Measurements from ENCODE around the gene GALNT13.

The GALNT13 gene

GRCh38 chr2:154374416-154374815 lies 502.7 kb downstream of the GALNT13 start:
- DNase-seq (ENCODE audit: low read depth), result no peak
- H3K4me3 ChIP-seq (ENCODE audit: low read depth, low read length), result no peak overlapping the region
- TF ChIP-seq, protein P1, sequence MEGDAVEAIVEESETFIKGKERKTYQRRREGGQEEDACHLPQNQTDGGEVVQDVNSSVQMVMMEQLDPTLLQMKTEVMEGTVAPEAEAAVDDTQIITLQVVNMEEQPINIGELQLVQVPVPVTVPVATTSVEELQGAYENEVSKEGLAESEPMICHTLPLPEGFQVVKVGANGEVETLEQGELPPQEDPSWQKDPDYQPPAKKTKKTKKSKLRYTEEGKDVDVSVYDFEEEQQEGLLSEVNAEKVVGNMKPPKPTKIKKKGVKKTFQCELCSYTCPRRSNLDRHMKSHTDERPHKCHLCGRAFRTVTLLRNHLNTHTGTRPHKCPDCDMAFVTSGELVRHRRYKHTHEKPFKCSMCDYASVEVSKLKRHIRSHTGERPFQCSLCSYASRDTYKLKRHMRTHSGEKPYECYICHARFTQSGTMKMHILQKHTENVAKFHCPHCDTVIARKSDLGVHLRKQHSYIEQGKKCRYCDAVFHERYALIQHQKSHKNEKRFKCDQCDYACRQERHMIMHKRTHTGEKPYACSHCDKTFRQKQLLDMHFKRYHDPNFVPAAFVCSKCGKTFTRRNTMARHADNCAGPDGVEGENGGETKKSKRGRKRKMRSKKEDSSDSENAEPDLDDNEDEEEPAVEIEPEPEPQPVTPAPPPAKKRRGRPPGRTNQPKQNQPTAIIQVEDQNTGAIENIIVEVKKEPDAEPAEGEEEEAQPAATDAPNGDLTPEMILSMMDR (IDR thresholded peaks at IDR 0.05; ENCODE audit: insufficient read depth, low read depth, low read length, missing control alignments), result no peak

- TF ChIP-seq, protein P1 (IDR thresholded peaks at IDR 0.05; ENCODE audit: insufficient read depth, low read depth, low read length, missing control alignments), result peak; percentile 1
- H3K4me3 ChIP-seq (ENCODE audit: low read depth, low read length), result no peak overlapping the region
- DNase-seq (ENCODE audit: low read depth), result peak; percentile 7
These were observed 503.8 kb downstream of the GALNT13 start for GRCh38 chr2:154375579-154375931.

- H3K4me3 ChIP-seq (ENCODE audit: low read depth, low read length), result no peak overlapping the region
- TF ChIP-seq, protein P1 (IDR thresholded peaks at IDR 0.05; ENCODE audit: insufficient read depth, low read depth, low read length, missing control alignments), result no peak
- DNase-seq (ENCODE audit: low read depth), result no peak
These were observed 510.4 kb downstream of the GALNT13 start for GRCh38 chr2:154381931-154382794.

- DNase-seq (ENCODE audit: low read depth), result peak; percentile 6
- no peak overlapping the region for H3K4me3 ChIP-seq (ENCODE audit: low read depth, low read length)
- TF ChIP-seq, protein P1 (IDR thresholded peaks at IDR 0.05; ENCODE audit: insufficient read depth, low read depth, low read length, missing control alignments), result no peak
These were observed 514.5 kb downstream of the GALNT13 start for GRCh38 chr2:154386186-154386585.

DNA sequence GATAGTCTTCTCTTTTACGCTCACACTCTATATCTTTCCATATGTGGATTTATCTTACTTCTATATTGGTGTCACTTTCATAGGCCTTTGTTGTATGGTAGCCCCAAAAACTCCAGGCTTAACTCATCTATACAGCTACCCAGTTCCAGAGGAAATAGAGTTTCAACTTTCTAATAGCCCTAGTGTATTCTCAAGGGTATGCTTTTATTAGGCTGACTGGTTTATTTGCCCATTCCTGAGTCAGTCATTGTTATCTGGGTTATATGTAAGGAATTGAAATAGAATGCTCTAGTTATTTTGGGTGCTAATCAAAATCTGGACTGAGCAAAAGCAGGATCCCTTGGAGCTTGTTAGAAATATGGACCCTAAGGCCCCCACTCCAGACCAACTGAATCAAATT lies 519.3 kb downstream of the GALNT13 start:
- no peak for DNase-seq (ENCODE audit: low read depth)
- no peak overlapping the region for H3K4me3 ChIP-seq (ENCODE audit: low read depth, low read length)
- TF ChIP-seq, protein P1 (IDR thresholded peaks at IDR 0.05; ENCODE audit: insufficient read depth, low read depth, low read length, missing control alignments), result no peak

DNA sequence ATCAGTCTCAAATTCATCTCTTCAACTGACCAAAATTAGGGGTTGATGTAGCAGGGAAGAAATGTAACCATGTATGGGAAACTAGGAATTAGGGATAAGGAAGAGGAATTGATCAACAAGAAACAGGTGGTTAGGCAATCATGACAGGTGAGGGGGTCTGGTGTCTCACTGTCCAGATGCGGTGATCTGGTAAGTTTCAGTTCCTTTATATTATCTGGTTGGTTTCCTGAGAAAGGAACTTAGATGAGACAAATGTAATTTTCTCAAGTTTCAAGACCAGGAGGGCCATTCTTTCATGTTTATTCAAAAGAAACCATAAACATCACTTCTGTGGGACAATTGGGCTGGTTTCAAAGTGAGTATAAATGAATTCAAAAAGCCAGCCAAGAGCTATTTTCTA lies 520.5 kb downstream of the GALNT13 start:
- no peak overlapping the region for H3K4me3 ChIP-seq (ENCODE audit: low read depth, low read length)
- DNase-seq (ENCODE audit: low read depth), result peak; percentile 48
- TF ChIP-seq, protein P1 (IDR thresholded peaks at IDR 0.05; ENCODE audit: insufficient read depth, low read depth, low read length, missing control alignments), result no peak

DNA sequence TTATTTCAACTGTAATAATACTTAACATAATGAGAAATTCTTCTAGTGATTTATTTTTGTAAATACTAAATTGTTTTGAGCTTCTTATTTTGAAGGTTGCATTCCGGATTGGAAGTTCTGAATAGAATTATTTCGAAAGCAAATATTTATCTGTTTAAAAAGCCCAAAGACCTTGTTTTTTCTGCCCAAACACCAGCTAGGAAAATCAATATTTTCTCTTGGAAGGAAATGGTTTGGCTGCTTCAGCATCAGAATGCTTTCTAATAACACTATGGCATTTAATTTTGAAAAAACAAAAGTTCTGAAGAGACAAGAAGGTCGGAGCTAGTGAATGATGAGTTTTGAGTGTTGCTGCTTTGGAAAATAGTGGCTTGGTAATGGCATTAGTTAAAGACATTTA lies 522.9 kb downstream of the GALNT13 start:
- DNase-seq (ENCODE audit: low read depth), result no peak
- no peak overlapping the region for H3K4me3 ChIP-seq (ENCODE audit: low read depth, low read length)
- TF ChIP-seq, protein P1 (IDR thresholded peaks at IDR 0.05; ENCODE audit: insufficient read depth, low read depth, low read length, missing control alignments), result no peak

Data from GM12865 (cell line).